Ovary (tissue), 1 donor: ENCODE measurements around the gene ITSN1.

Experiments used
- EP300 ChIP-seq: sonication (generic); formaldehyde crosslinking; IDR thresholded peaks from one replicate; pipeline ENCODE4 v1.6.1; 2017; ENCODE audit warnings: antibody characterized with exemption
- POLR2A ChIP-seq: fragments of 450-650 bp; IDR thresholded peaks from one replicate; pipeline ENCODE4 v1.6.1; 2017; ENCODE audit warnings: antibody characterized with exemption, mild to moderate bottlenecking, moderate library complexity

- TF ChIP-seq EP300 (no peak), POLR2A (no peak)
Observed at GRCh38 chr21:33808715-33809367, 166.5 kb downstream of the ITSN1 start.
